GM10847 (cell line): ENCODE data around the gene KRTAP12-1.
"Not testable (repeated sequence)": the region's sequence is repeated elsewhere in the genome, so short reads cannot be mapped to it uniquely, and the experiment has no call there.

Experiments
- POLR2A ChIP-seq: IDR thresholded peaks from 2 replicates; pipeline ENCODE4 v1.6.1; 2011; ENCODE audit not compliant: insufficient read length; ENCODE audit errors: extremely low read depth

Gene KRTAP12-1

GRCh38 chr21:44648557-44649311, 33.2 kb downstream of the KRTAP12-1 start:
- no peak for TF ChIP-seq POLR2A

- no peak for TF ChIP-seq POLR2A
Measured at GRCh38 chr21:44647222-44647552, 34.8 kb downstream of the KRTAP12-1 start.

GRCh38 chr21:44646366-44647221, 35.4 kb downstream of the KRTAP12-1 start, which contains the start of gene KRTAP10-11:
KRTAP10-11 (plus strand) TSS chr21:44646414; CDS start chr21:44646459, 45 bp downstream.
- TF ChIP-seq POLR2A, result not testable (repeated sequence)

GRCh38 chr21:44644878-44645277, 37.1 kb downstream of the KRTAP12-1 start:
- TF ChIP-seq POLR2A, result no peak

GRCh38 chr21:44643741-44644310, 38.1 kb downstream of the KRTAP12-1 start:
- no peak for TF ChIP-seq POLR2A

- TF ChIP-seq POLR2A, result no peak
Measured at GRCh38 chr21:44640761-44641160, 41.2 kb downstream of the KRTAP12-1 start.

- TF ChIP-seq POLR2A, result no peak
Measured at GRCh38 chr21:44639331-44639655, 42.7 kb downstream of the KRTAP12-1 start.

GRCh38 chr21:44637018-44637850, 44.7 kb downstream of the KRTAP12-1 start, which contains the start of gene KRTAP10-10:
KRTAP10-10 (plus strand) TSS chr21:44637356; CDS start chr21:44637418, 62 bp downstream.
- TF ChIP-seq POLR2A, result no peak

GRCh38 chr21:44636209-44637017, 45.5 kb downstream of the KRTAP12-1 start:
- no peak for TF ChIP-seq POLR2A

GRCh38 chr21:44632067-44632466, 49.9 kb downstream of the KRTAP12-1 start:
- TF ChIP-seq POLR2A, result no peak
